ENCODE results near the gene RBPJ. TPM values are rescaled to one million over a fixed set of nuclear protein-coding genes. Genes with fewer than 3 reads are reported as not detected.

Gene RBPJ
- total RNA-seq, 1 experiment from 2014 or later, result 53.8 TPM

- no peaks in the 10 kb centered on the region for H3K27me3 ChIP-seq (ENCODE audit: insufficient read depth, low read depth)
- H2AFZ ChIP-seq, result no peak overlapping the region
- TF ChIP-seq CTCF (conservative IDR thresholded peaks at IDR 0.05), result no peak
- no peak for TF ChIP-seq EZH2 (IDR thresholded peaks at IDR 0.05; ENCODE audit: low read depth)
- no peak overlapping the region for H3K4me3 ChIP-seq
- H3F3A ChIP-seq (ENCODE audit: insufficient read depth, low read depth), result no peaks in the 10 kb centered on the region
- ChIA-PET CTCF (no interaction called here), POLR2A (ENCODE audit: unreplicated experiment) (no interaction called here)
- no peaks in the 10 kb centered on the region for H4K20me1 ChIP-seq (ENCODE audit: insufficient read depth)
- no peaks in the 10 kb centered on the region for H3K79me2 ChIP-seq (ENCODE audit: low read depth)
- no peaks in the 10 kb centered on the region for H3K4me1 ChIP-seq (replicated peaks; ENCODE audit: insufficient read depth)
- no peaks in the 10 kb centered on the region for H3K36me3 ChIP-seq (ENCODE audit: low read depth)
- intact Hi-C loops (cut with micrococcal nuclease; ENCODE audit: unreplicated experiment), result no loop called here
- no peak for DNase-seq
- H3K9me3 ChIP-seq (ENCODE audit: insufficient read depth, low read depth), result no peaks in the 10 kb centered on the region
- H3K4me2 ChIP-seq, result no peak overlapping the region
- H3K9me2 ChIP-seq (ENCODE audit: insufficient read depth), result no peaks in the 10 kb centered on the region
- no TSS peak for BruUV-seq (replicated peaks)
- no peak overlapping the region for H3K27ac ChIP-seq
These were observed 155.7 kb downstream of the RBPJ start for GRCh38 chr4:26476545-26476944.

- H3K27me3 ChIP-seq (ENCODE audit: insufficient read depth, low read depth), result no peaks in the 10 kb centered on the region
- TF ChIP-seq CTCF (conservative IDR thresholded peaks at IDR 0.05), result no peak
- TF ChIP-seq EZH2 (IDR thresholded peaks at IDR 0.05; ENCODE audit: low read depth), result no peak
- H3K9me2 ChIP-seq (ENCODE audit: insufficient read depth), result no peaks in the 10 kb centered on the region
- no peaks in the 10 kb centered on the region for H3K9me3 ChIP-seq (ENCODE audit: insufficient read depth, low read depth)
- no peaks in the 10 kb centered on the region for H3F3A ChIP-seq (ENCODE audit: insufficient read depth, low read depth)
- H3K27ac ChIP-seq, result no peak overlapping the region
- BruUV-seq (replicated peaks), result no TSS peak
- H3K4me3 ChIP-seq, result no peak overlapping the region
- no peaks in the 10 kb centered on the region for H3K36me3 ChIP-seq (ENCODE audit: low read depth)
- intact Hi-C loops (cut with micrococcal nuclease; ENCODE audit: unreplicated experiment), result no loop called here
- ChIA-PET CTCF (no interaction called here), POLR2A (ENCODE audit: unreplicated experiment) (no interaction called here)
- no peaks in the 10 kb centered on the region for H4K20me1 ChIP-seq (ENCODE audit: insufficient read depth)
- no peaks in the 10 kb centered on the region for H3K4me1 ChIP-seq (replicated peaks; ENCODE audit: insufficient read depth)
- no peak overlapping the region for H3K4me2 ChIP-seq
- no peaks in the 10 kb centered on the region for H3K79me2 ChIP-seq (ENCODE audit: low read depth)
- H2AFZ ChIP-seq, result no peak overlapping the region
- DNase-seq, result no peak
These were observed 157.5 kb downstream of the RBPJ start for GRCh38 chr4:26478330-26478729.

- no peaks in the 10 kb centered on the region for H3K9me3 ChIP-seq (ENCODE audit: insufficient read depth, low read depth)
- CTCF ChIA-PET, result no interaction called here
- no peak overlapping the region for H2AFZ ChIP-seq
- no peak for DNase-seq
- no peak overlapping the region for H3K4me2 ChIP-seq
- no peaks in the 10 kb centered on the region for H3K36me3 ChIP-seq (ENCODE audit: low read depth)
- 0 out of 2 replicates have a peak, but pooled peaks cover 3% of the 10 kb centered on the region for H3K27me3 ChIP-seq (ENCODE audit: insufficient read depth, low read depth)
- no peak overlapping the region for H3K4me3 ChIP-seq
- no peaks in the 10 kb centered on the region for H3K79me2 ChIP-seq (ENCODE audit: low read depth)
- no peaks in the 10 kb centered on the region for H4K20me1 ChIP-seq (ENCODE audit: insufficient read depth)
- POLR2A ChIA-PET (ENCODE audit: unreplicated experiment), result interaction anchor here (0.5 kb wide), 1 partner anchor 15 kb away, joined by 10 read pairs; no protein-coding TSS in a partner anchor
- no peaks in the 10 kb centered on the region for H3K9me2 ChIP-seq (ENCODE audit: insufficient read depth)
- BruUV-seq (replicated peaks), result no TSS peak
- H3K4me1 ChIP-seq (replicated peaks; ENCODE audit: insufficient read depth), result no peaks in the 10 kb centered on the region
- TF ChIP-seq CTCF (conservative IDR thresholded peaks at IDR 0.05) (no peak), EZH2 (IDR thresholded peaks at IDR 0.05; ENCODE audit: low read depth) (no peak)
- H3F3A ChIP-seq (ENCODE audit: insufficient read depth, low read depth), result no peaks in the 10 kb centered on the region
- intact Hi-C loops (cut with micrococcal nuclease; ENCODE audit: unreplicated experiment), result no loop called here
- no peak overlapping the region for H3K27ac ChIP-seq
These were observed 162.0 kb downstream of the RBPJ start for GRCh38 chr4:26482508-26483462.
